Right lobe of liver (tissue), 6 donors: ENCODE data around the gene LCP1. TPM values are rescaled to one million over a fixed set of nuclear protein-coding genes. Genes with fewer than 3 reads are reported as not detected.
"Not testable (repeated sequence)": the region's sequence is repeated elsewhere in the genome, so short reads cannot be mapped to it uniquely, and the experiment has no call there.

ENCODE experiments used
- ATAC-seq, 4 donors: fragments of 200-7000 bp; cut with Tn5 transposase; one replicate each; pipeline ENCODE4 v1.9.1; 2020; ENCODE audit warnings: mild to moderate bottlenecking in 4 of 4, moderate library complexity in 4 of 4
- DNase-seq, 3 donors: peaks; one replicate each; pipeline ENCODE4 v3.0.0-alpha.2; 2020
- H3K27ac ChIP-seq, 3 donors: fragments of 200-600 bp; one replicate each; pipeline ENCODE4 v1.8.0; 2022
- H3K27me3 ChIP-seq, 2 donors: fragments of 200-600 bp; one replicate each; pipeline ENCODE4 v1.8.0; 2022
- H3K36me3 ChIP-seq, 4 donors: fragments of 200-600 bp; sonication (generic) in 1 of 4; one replicate each; pipeline versions ENCODE4 v1.5.1 to v1.8.0; 2017 to 2022; ENCODE audit warnings: control low read depth in 1 of 4
- H3K4me1 ChIP-seq, 4 donors: fragments of 200-600 bp; sonication (generic) in 1 of 4; one replicate each; pipeline versions ENCODE4 v1.5.1 to v1.8.0; 2017 to 2022; ENCODE audit warnings: control low read depth in 1 of 4
- H3K4me3 ChIP-seq, 3 donors: fragments of 200-600 bp; one replicate each; pipeline ENCODE4 v1.8.0; 2022
- H3K9me3 ChIP-seq, 4 donors: fragments of 200-600 bp; sonication (generic) in 1 of 4; one replicate each; pipeline versions ENCODE4 v1.5.1 to v1.8.0; 2017 to 2022; ENCODE audit warnings: control low read depth in 1 of 4
- POLR2A ChIP-seq: fragments of 450-650 bp; IDR thresholded peaks from one replicate; pipeline ENCODE4 v1.6.1; 2017; ENCODE audit warnings: antibody characterized with exemption, mild to moderate bottlenecking
- WGBS: methylation state at CpG from one replicate; pipeline ENCODE4 v1.1.6; 2018; ENCODE audit warnings: low coverage, low lambda C conversion rate; ENCODE audit not compliant: insufficient coverage; ENCODE audit errors: missing lambda C conversion rate; 5-methylcytosine and 5-hydroxymethylcytosine counted together
- intact Hi-C, 2 donors: fragments of 100-400 bp; cut with DNase I; formaldehyde crosslinking; loops; one replicate each; pipeline versions ENCODE4 v1.11.2 to v1.14.1; 2022
- long read RNA-seq: library from polyadenylated mRNA; unstranded; transcript quantifications from one replicate; pipeline ENCODE4 v2.0.0, GENCODE V29; 2019
- total RNA-seq, 6 experiments: library from RNA; depleted of rRNA in 2 of 6; stranded (reverse); fragments of >200 nt in 2 of 6; fragmentation: NEBNext Ultra II Directional in 3 of 6; extraction: Animal tissue kit (Norgen Biotek cat#: 25700) in 3 of 6; gene quantifications; one replicate each; pipeline versions ENCODE4 v1.1.0 to v1.2.4, GENCODE V29; 2016 to 2023
- TF ChIP-seq, protein P1 (sequence below), 4 donors: fragments of 200-600 bp in 3 of 4; fragments of 450-650 bp in 1 of 4; IDR thresholded peaks; one replicate each; pipeline versions ENCODE4 v1.5.1 to v1.8.0; 2016 to 2022; ENCODE audit warnings: antibody characterized with exemption in 4 of 4, mild to moderate bottlenecking in 2 of 4
- donor health status: DM: no; HTN: yes; CAD: no.
- donor health status: DM: no; HTN: no; CAD: no.
- donor health status: DM: no; HTN: no; CAD: no.
- donor health status: DM: no; HTN: yes; CAD: no.
- donor health status: DM: no; HTN: yes; CAD: no.

Gene LCP1, protein sequence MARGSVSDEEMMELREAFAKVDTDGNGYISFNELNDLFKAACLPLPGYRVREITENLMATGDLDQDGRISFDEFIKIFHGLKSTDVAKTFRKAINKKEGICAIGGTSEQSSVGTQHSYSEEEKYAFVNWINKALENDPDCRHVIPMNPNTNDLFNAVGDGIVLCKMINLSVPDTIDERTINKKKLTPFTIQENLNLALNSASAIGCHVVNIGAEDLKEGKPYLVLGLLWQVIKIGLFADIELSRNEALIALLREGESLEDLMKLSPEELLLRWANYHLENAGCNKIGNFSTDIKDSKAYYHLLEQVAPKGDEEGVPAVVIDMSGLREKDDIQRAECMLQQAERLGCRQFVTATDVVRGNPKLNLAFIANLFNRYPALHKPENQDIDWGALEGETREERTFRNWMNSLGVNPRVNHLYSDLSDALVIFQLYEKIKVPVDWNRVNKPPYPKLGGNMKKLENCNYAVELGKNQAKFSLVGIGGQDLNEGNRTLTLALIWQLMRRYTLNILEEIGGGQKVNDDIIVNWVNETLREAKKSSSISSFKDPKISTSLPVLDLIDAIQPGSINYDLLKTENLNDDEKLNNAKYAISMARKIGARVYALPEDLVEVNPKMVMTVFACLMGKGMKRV
- total RNA-seq = 10 to 100 TPM; 19.7 to 58.1 (median 22.8) TPM
- long read RNA-seq, partial matches to known transcripts = 0 of 3 reads
- long read RNA-seq, other reads (novel, unspliced or antisense) = 2 of 3 reads

DNA sequence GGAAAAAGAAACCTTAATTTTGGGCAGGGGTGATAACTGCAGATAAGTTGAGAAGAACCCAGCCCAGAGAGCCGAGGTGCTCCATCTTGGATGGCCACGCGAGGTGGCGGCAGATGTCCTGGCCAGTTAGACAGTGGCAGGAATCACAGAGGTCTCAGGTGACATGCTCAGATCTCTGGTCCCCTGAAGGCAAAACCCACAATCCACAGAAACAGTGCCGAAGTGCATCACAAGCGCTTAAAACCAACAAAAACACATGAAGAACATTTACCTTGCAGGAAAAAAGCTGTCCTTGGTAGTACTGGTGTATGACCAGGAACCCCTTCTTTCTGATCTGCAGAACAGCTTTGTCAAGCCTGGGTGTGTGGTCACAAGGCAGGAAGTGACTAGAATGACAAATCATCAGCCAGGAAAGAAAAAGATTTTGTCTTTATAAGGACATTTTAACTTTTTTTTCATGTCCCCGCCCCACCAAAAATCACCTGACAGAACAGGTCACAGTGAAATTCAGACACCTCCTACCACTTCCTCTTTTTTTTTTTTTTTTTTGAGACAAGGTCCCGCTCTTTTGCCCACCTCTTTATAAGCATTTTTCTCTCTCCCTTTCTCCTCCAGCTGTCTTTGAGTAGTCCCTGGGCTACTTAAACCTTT is at the start of gene LCP1:
TSS of gene LCP1 (minus strand) at position 338 of the 651 bp plus-strand sequence. CDS start 22,515 bp downstream, outside the sequence.
- Histone ChIP-seq H3K27me3 (no peaks in the 10 kb centered on the region), H3K4me3 (peak within 1 kb of the TSS; percentile 19 to 35 (median 22)), H3K27ac (peak within 1 kb of the TSS; percentile 15 to 64 (median 58)), H3K4me1 (no peaks in the 10 kb centered on the region), H3K36me3 (no peaks in the 10 kb centered on the region), H3K9me3 (no peaks in the 10 kb centered on the region)
- peak; percentile 79 for TF ChIP-seq POLR2A
- TF ChIP-seq, protein P1, sequence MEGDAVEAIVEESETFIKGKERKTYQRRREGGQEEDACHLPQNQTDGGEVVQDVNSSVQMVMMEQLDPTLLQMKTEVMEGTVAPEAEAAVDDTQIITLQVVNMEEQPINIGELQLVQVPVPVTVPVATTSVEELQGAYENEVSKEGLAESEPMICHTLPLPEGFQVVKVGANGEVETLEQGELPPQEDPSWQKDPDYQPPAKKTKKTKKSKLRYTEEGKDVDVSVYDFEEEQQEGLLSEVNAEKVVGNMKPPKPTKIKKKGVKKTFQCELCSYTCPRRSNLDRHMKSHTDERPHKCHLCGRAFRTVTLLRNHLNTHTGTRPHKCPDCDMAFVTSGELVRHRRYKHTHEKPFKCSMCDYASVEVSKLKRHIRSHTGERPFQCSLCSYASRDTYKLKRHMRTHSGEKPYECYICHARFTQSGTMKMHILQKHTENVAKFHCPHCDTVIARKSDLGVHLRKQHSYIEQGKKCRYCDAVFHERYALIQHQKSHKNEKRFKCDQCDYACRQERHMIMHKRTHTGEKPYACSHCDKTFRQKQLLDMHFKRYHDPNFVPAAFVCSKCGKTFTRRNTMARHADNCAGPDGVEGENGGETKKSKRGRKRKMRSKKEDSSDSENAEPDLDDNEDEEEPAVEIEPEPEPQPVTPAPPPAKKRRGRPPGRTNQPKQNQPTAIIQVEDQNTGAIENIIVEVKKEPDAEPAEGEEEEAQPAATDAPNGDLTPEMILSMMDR (IDR thresholded peaks at IDR 0.05) = no peak
- ATAC-seq (peak; percentile 53 to 64 (median 61)), DNase-seq (peak in 1 of 3 donors; percentile 61)
- WGBS = 70% methylated on average over 6 of the region's 8 CpGs
- intact Hi-C loops = no loop called here

DNA sequence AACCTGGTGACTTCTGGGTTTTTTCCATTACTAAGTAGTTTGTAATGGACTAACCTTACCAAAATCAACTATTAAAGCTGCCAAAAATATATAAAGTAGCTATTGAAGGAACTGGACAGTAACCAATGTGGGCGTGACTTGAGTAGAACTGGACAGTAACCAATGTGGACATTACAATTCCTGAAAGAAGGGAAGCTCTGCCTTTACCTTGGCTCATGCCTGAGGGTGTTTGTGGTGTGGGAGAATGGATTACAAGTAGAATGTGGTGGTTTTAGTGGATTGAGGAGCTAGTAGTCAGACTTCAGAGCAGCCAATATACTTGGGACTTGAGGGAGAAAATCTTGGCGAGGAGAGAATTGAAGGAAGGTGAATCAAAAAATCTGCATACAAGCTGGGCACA is 47.3 kb upstream of the LCP1 start:
- intact Hi-C loops = no loop called here
- Histone ChIP-seq H3K9me3 (no peaks in the 10 kb centered on the region), H3K27ac (no peak overlapping the region), H3K4me3 (no peak overlapping the region), H3K27me3 (no peaks in the 10 kb centered on the region), H3K36me3 (no peaks in the 10 kb centered on the region), H3K4me1 (no peaks in the 10 kb centered on the region)
- ATAC-seq (no peak), DNase-seq (no peak)
- TF ChIP-seq POLR2A = no peak
- TF ChIP-seq, protein P1 (IDR thresholded peaks at IDR 0.05) = no peak
- WGBS = 92% methylated on average over 2 of the region's 2 CpGs

DNA sequence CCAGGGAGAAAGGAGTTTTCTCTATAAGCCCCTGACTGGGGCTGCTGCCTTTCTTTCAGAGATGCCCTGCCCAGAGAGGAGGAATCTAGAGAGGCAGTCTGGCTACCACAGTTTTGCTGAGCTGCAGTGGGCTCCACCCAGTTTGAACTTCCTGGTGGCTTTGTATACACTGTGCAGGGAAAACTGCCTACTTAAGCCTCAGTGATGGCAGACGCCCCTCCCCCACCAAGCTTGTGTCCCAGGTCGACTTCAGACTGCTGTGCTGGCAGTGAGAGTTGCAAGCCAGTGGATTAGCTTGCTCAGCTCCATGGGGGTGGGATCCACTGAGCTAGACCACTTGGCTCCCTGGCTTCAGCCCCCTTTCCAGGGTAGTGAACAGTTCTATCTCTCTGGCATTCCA is 38.3 kb upstream of the LCP1 start:
- H3K9me3 ChIP-seq, H3K27ac ChIP-seq, H3K36me3 ChIP-seq, H3K4me1 ChIP-seq, H3K27me3 ChIP-seq, H3K4me3 ChIP-seq, intact Hi-C loops: not testable (repeated sequence)
- peak; percentile 28 to 58 (median 47) for DNase-seq
- peak in 2 of 4 donors; percentile 30 to 40 for ATAC-seq
- no CpG with 5 or more reads among the region's 2 CpGs for WGBS

DNA sequence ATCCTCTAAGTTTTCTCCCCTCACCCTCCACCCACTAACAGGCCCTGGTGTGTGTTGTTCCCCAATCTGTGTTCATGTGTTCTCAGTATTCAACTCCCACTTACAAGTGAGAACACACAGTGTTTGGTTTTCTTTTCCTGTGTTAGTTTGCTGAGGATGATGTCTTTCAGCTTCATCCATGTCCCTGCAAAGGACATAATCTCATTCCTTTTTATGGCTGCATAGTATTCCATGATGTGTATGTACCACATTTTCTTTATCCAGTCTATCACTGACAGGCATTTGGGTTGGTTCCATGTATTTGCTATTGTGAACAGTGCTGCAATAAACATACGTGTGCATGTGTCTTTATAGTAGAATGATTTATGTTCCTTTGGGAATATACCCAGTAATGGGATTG is 32.8 kb upstream of the LCP1 start:
- H3K4me1 ChIP-seq, H3K27me3 ChIP-seq, H3K27ac ChIP-seq, H3K4me3 ChIP-seq, intact Hi-C loops, DNase-seq, H3K36me3 ChIP-seq, ATAC-seq, H3K9me3 ChIP-seq: not testable (repeated sequence)
- WGBS = 53% methylated on average over 1 of the region's 1 CpG

DNA sequence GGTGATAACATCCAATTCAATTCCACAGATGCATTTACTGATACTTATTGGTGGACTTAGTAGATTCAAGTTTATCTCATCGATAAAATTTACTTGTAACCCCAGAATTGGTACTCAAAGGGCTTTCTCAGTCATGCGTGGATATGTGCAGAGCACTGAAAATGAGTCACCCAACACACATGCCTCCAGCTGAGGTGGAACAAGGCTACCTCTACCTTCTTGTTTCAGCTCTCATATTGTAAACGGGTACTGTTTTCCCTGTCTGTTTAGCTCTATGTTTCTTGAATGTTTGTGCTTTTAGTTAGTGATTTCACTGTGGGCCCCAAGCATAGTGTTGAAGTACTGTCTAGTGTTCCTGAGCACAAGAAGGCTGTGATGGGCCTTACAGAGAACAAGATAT is 31.3 kb upstream of the LCP1 start:
- DNase-seq (no peak), ATAC-seq (no peak)
- H3K9me3 ChIP-seq = no peaks in the 10 kb centered on the region
- no peaks in the 10 kb centered on the region for H3K36me3 ChIP-seq
- no peak overlapping the region for H3K27ac ChIP-seq
- H3K4me1 ChIP-seq = no peaks in the 10 kb centered on the region
- no peaks in the 10 kb centered on the region for H3K27me3 ChIP-seq
- intact Hi-C loops = no loop called here
- 97% methylated on average over 3 of the region's 3 CpGs for WGBS
- TF ChIP-seq, protein P1 (IDR thresholded peaks at IDR 0.05) = no peak
- TF ChIP-seq POLR2A = no peak
- no peak overlapping the region for H3K4me3 ChIP-seq
